DLD1 (cell line): ENCODE results near the gene AFMID.
"Not testable (repeated sequence)": the region's sequence is repeated elsewhere in the genome, so short reads cannot be mapped to it uniquely, and the experiment has no call there.

ENCODE experiments used
- in situ Hi-C: cut with HindIII; loops from 2 replicates; pipeline ENCODE4 v1.10.0; 2017; ENCODE audit warnings: low sequenced_read_pairs

AFMID gene, protein sequence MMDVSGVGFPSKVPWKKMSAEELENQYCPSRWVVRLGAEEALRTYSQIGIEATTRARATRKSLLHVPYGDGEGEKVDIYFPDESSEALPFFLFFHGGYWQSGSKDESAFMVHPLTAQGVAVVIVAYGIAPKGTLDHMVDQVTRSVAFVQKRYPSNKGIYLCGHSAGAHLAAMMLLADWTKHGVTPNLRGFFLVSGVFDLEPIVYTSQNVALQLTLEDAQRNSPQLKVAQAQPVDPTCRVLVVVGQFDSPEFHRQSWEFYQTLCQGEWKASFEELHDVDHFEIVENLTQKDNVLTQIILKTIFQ

DNA sequence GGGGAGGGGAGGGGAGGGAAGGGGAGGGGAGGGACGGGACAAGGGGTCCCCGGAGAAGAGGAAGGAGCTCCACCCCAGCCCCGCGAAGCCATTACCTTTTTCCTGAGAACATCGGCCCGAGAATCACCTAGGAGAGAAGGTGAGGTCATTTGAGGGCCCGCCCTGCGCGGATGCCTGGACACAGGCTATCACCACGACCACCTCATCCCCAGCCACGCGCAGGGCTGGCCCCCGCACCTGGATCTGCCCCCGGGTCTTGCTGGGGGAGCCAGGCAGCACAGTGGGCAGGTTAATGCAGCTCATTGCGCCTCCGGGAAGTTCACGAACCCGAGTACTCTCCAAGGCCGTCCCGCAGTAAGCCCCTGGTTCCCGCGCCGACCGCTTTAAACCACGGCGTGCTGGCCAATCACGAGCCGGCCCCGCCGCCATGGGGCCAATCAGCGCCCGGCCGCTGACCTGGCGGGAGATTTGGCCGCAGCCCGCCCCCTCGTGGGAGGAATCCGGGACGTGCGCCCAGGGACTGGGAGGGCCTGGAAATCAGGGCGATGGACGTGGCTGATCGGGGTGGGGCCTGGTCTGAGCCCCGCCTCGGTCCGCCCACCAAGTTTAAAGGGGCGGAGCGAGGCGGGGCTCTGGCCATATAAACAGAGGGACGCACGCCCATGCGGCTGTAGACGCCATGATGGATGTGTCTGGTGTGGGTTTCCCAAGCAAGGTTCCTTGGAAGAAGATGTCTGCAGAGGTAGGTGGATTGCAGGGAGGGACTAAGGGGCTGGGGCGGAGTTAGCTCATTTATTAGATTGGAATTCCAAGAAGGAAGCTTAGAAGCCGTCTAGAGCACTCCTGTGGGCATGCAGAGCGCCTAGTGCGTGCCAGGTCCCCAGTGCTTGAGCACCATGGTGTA lies at the start of gene AFMID, which contains the start of gene TK1:
TSS of gene AFMID (plus strand) at position 671 of the 904 bp plus-strand sequence. CDS start at position 680, 9 bp downstream.
TSS of gene TK1 (minus strand) at position 361 of the 904 bp plus-strand sequence. CDS start at position 303, 58 bp downstream.
- in situ Hi-C loops: no loop called here

DNA sequence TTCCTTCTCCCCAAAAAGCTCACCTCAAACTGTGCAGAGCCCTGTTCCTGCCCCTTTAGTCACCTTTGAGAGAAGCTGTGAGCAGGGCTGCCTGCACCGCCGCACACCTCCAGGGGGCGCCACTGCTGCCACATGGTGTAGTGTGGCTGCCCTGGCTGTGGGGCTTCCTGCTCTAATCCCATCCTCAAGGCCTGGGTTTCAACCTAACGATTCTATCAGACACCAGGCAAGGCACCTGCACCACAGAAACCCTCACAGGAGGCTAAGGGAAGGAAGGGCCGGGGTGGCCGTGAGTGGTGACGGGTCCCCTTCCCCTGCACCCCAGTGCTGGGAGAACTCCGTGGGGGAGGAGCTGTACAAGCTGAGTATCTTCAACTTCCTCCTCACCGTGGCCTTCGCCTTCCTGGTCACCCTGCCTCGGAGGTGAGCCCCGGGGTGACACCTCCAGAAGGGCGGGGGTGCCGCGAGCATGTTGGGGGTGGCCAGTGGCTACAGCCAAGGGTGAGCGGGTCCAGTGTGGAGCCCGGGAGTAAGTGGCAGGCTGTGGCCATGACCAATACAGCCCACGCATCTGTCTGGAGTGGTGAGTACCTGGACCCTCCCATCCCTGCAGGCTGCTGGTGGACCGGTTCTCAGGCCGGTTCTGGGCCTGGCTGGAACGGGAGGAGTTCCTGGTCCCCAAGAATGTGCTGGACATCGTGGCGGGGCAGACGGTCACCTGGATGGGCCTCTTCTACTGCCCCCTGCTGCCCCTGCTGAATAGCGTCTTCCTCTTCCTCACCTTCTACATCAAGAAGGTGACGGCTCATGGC lies 49.6 kb upstream of the AFMID start:
- in situ Hi-C loops: no loop called here

DNA sequence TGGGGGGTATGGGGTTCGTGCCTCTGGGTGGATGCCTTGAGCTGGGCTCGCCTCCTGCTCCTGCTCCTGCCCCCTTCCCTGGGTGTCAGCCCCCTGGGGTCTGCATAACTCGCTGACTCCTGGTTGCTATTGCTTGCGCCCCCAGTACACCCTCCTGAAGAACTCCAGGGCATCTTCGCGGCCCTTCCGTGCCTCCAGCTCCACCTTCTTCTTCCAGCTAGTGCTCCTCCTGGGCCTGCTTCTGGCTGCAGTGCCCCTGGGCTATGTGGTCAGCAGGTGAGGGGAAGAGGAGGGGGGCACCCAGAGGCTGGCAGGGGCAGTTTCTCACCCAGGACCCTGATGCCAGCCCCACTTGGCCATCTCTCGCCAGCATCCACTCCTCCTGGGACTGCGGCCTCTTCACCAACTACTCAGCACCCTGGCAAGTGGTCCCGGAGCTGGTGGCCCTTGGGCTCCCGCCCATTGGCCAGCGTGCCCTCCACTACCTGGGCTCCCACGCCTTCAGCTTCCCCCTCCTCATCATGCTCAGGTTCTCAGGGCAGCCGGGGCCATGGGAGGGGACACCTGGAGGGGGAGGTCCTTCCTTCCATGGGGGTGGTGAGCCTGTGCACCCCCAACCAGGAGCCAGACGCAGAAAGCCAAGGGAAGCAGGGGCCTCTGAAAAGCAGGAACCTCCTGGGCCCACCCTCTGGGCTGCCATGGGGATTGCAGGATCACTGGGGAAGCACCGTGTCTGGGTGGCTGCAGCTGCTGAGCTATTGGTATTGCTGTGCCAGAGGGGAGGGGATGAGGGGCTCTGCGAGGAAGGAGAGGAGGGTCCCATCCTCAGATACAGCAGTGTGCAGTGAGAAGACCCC lies 48.7 kb upstream of the AFMID start:
- in situ Hi-C loops: no loop called here

DNA sequence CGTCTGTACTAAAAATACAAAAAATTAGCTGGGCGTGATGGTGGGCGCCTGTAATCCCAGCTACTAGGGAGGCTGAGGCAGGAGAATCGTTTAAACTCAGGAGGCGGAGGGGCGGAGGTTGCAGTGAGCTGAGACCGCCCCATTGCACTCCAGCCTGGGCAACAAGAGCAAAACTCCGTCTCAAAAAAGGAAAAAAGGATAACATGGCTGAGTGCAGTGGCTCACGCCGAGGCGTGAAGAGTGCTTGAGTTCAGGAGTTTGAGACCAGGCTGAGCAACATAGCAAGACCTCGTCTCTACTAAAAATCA lies 47.3 kb upstream of the AFMID start:
- in situ Hi-C loops: not testable (repeated sequence)

DNA sequence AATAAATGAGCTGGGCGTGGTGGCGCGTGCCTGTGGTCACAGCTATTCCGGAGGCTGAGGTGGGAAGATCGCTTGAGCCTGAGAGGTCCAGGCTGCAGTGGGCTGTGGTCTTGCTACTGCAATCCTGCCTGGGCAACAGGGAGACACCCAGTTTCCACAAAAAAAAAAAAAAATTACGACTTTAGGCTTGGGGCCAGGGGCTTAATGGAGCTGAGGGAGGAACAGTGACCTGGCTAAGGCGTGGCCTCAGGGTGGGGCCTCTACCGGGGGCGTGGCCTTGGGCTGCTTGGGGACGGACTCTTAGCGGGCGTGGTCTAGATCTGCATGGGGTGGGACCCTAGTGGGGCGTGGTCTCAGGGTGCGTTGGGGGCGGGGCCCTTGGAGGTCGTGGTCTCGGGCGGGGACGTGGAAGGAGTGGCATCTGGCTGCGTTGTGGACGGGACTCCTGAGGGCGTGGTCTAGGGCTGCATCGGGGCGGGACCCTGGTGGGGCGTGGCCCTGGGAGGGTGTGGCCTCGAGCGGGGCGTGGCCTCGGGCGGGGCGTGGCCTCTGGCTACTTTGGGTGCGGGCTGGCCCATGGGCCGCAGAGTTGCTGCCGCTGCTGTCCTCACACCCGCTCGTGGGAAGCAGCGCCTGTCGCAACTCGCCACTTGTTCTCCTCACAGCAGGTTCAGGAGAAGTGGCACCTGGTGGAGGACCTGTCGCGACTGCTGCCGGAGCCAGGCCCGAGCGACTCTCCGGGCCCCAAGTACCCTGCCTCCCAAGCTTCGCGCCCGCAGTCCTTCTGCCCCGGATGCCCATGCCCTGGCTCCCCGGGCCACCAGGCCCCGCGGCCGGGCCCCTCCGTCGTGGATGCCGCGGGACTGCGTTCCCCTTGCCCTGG lies 46.8 kb upstream of the AFMID start:
- in situ Hi-C loops: no loop called here

DNA sequence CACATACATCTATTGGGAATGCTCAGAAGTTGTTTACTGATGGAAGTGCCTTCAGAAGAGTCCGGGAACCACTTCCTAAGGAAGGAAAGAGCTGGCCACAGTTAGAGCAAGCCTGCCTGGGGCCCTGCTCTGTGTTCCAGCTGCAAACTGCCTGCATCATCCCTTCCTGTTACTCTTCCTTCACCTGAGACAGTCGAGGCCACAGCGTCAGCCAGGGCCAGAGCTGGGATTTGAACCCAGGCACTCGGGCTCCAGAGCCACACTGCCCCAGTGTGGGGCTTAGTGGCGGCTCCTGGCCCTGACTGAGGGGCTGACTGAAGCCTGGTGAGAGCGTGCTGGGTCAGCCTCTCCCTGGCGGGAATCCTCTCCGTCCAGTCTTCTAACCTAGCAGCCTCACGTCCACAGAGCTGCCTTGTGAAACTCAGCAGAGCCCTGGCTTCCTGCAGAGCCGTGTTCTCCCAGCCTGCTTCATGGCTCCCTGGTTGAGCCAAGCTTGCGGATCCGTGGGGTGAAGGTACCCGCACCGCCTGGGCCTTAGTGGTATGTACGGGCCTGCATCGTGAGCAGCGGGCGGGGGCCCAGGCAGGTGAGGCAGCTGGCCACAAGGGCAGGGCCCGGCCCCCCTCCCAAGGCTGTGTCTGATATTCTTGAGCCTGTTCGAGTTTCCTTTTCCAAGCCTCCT lies 45.6 kb upstream of the AFMID start:
- in situ Hi-C loops: no loop called here

DNA sequence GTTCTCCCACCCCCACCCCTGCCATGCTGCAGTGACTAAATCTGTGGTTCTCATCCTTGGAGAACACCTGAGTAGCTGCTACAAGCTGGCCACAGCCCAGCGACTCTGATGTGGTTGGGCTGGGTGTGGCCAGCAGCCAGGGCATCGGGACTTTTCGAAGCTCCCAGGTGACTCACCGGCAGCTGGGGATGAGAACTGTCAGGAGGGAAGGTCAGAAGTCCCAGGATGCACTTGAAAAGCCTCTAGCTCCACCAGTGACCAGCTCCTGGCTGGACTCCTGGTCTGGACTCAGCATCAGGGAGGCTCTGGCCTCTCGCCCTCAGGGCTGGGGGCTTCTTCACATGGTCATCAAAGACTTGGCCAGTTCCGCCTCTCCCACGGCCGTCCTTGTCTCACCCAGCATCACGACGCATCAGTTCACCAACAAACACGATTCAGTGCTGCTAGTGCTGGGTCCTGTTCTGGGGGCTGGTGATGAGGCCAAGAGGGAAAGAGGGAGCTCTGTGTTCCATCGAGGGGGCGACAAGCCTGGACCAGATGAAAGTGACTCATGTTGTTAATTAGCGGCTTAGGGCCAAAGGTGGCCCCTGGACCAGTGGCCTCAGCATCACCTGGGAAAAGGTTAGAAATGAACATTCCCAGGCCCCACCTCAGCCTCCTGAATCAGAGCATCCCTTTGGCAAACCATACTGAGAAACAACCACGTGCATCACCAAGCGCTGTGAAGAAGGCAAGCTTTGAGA lies 44.9 kb upstream of the AFMID start:
- in situ Hi-C loops: no loop called here

DNA sequence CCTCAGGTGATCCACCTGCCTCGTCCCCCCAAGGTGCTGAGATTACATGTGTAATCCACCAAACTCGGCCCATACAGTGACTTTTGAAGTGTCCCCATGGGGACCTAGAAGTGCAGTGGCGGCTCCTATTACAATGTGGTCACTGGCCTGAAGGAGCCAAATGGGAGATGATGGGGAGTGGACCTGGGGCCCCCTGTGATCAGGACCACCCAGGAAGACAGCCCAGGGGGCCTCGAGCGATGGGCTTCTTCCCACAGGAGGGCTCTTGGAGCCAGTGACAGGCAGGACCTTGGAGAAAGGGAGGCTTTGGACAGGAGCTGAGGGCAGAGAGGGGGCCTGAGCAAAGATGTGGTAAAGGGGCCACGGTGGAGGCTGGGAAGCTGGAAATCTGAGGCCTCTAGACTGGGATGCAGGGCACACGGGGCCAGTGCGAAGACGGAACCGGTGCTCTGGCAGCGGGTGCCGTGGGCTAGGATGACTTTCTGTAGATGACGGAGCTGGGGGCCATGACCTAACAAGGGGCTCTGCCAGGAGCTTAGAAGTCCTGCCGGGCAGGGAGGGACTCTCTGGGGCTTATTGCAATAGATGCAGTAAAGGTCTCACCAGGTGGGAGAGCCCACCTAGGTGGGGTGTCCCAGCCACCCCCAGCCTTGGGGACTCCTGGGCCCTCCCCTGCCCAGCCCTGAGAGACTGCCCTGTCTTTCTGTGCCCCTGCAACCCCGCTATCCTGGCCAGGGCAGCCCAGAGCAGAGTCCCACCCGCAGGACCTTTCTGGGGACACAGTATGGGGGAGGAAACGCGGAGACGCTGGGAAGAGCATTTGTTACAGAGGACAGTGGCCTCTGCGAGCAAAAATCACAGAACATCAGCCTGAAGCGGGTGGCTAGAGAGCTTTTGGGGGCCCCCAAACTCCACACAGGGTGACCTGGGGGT lies 43.7 kb upstream of the AFMID start:
- in situ Hi-C loops: no loop called here

DNA sequence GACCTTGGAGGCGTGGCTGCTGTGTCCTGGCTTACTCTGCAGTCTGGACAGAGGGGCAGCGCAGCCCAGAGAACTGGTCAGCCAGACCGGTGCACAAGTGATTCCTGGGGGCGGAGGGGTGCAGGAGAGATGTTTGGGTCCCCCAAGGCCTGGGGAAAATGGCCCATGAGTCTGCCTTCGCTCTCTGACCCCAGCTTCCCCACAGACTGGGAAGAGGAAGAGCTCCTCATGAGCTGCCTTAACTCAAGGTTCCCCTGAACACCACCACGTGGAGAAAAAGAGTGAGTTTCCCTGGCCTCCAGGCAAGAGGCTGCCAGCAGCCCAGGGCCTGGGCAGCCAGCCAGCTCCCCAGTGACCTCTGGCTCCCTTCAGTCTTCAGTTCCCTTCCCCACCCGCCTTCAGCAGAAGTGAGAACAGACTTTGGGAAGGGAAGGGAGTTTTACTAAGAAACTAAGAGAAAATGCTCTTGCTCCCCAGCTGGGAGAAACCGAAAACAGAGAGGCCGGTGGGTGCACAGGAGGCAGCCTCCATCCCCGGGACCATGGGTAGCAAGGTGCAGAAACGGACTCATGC lies 42.9 kb upstream of the AFMID start:
- in situ Hi-C loops: no loop called here

DNA sequence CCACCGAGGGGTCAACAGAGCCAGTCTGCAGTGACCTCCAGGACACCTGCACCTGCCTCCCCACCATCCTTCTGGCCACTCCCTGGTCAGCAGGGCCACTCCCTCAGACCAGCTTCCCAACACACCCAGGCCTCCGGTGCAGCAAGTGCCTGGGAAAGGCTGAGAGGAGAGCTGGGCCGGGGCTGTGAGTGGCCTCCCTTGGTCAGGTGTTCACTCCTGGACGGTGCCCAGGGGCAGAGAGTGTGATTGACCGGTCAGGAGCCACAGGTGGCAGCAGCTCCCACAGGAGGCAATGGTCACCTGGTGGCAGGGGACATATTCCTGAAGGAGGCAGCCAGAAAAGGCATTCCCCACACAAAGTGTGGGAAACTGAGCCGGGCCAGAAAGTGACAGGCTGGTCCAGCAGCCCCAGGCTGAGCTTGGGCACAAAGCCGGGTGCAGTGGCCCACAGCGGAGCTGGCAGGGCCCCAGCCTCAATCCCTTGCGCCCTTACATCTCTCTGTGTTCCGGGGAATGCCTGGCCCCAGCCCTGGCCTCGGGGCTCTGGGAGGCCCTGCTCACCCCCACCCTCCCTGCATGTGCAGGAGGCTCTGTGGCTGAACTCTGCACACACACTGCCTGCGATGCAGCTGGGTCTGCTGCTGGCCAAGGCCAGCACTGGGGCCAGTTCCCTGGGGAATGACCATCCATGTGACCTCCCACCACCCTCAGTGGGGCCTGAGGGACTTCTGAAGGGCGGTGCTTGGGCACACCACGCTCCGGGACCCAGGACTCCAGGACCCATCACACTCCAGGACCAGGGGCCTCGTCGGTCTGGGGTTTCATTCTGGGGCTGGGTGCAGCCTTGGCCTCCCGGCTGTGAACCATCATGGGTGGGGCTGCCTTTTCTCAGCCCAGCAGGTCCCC lies 42.2 kb upstream of the AFMID start:
- in situ Hi-C loops: no loop called here

DNA sequence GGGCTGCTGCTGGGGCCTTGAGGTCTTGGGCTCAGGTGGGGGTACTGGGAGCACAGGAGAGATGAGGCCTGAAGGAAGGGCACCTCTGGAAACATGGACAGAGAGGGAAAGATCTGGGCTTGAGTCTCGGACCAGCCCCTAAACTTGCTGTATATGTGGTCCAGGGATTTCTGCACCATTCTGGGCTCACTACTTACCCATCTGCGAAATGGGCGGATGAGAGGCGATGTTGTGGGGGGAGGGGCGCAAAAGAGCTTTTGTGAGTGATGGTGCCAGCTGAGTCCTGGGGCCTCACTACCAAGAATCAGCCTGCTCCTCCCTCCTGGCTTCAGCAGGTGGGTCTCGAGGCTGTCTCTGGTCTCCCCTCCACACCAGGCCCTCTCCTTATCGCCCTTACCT lies 40.7 kb upstream of the AFMID start:
- in situ Hi-C loops: no loop called here

DNA sequence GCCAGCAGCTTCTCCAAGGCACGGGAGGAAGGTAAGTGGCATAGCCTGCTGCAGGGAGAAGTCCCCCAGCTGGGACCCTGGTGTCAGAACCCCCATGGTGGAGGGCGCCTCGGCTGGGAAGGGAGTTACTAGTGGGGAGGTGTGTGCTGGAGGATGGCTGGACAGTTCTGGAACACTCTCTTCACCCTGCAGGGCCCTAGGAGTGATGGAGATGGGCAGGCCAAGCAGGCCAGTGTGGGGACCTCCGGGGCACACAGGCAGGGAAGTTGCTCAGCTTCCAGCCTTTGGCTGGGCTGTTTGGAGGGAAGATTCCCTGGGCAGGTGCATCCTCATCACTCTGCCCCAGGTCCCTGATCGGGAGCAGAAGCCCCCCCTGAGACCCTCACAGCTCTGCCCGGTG lies 40.3 kb upstream of the AFMID start:
- in situ Hi-C loops: no loop called here

DNA sequence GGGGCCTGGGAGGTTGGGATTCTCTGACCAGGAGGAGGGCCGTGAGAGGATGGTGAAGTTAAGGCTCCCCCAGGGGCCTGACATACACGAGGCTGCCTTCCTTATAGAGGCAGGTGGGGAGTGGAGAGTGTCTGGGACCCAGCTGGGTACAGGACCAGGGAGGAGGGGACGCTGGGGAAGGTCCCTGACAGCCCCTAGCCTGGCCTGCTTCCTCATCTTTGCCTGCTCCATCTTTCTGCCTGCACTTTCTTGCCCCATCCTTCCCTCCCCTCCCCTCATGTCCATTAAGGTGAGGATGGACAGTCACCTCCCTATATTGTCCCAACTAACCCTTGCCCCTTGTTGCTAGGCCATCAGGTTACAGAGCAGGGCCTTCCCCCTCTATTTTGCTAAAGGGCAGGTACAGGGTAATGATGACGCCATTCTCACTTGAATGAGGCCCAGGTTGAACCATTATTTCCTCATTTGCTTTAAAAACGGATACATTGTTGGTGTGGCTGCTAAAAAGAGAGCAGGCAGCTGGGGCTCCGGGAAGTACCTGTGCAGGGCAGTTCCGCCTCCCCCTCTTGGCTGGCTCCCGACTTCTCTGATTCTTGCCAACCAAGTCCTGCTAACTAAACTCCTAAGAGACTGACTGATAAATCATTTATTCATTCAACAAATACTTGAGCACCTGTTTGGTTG lies 39.7 kb upstream of the AFMID start:
- in situ Hi-C loops: no loop called here

DNA sequence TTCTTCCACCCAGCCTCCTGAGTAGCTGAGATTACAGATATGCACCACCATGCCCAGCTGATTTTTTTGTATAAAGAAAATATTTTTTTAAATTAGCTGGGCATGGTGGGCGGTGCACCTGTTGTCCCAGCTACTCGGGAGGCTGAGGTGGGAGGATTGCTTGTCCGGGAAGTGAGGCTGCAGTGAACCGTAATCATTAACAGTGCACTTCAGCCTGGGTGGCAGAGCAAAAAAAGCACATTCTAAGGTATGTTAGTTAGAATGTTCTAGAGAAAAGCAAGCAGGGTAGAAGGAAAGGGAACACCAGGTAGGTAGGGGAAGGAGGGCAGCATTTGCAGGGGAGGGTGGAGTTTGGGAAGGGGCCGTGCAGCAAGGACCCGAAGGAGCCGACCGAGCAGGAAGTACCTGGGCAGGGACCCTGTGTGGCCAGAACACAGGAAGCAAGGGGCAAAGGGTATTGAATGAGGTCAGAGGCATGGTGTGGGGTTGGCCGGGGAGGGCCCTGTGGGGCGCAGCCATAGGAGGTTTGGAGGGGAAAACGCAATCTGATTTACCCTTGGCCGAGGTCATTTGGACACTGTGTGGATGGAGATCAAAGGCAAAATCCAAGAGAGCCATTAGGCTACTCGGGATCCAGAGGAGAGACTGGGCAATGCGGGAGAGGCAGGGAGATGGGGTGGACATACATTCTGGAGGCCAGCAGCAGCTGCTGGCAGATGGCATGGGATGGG lies 38.7 kb upstream of the AFMID start:
- in situ Hi-C loops: no loop called here
